Neuronal stem cell (in vitro differentiated cells): Measurements from ENCODE around the gene MACROD2.

Experiments used
- DNase-seq: peaks from one replicate; pipeline ENCODE4 v3.0.0-alpha.2; 2013; ENCODE audit warnings: low spot score
- H2AFZ ChIP-seq: one replicate; pipeline ENCODE4 v1.6.1; 2013; ENCODE audit warnings: mild to moderate bottlenecking, low read length, inconsistent platforms
- H2AK5ac ChIP-seq: 2 replicates; pipeline ENCODE4 v1.6.1; 2013; ENCODE audit warnings: low read depth, mild to moderate bottlenecking, inconsistent platforms, low read length, moderate library complexity, mixed read lengths
- H2BK120ac ChIP-seq: 2 replicates; pipeline ENCODE4 v1.6.1; 2013; ENCODE audit warnings: low read depth, mild to moderate bottlenecking, inconsistent platforms, low read length, moderate library complexity, mixed read lengths
- H2BK12ac ChIP-seq: one replicate; pipeline ENCODE4 v1.6.1; 2013; ENCODE audit warnings: low read length, inconsistent platforms
- H2BK15ac ChIP-seq: 2 replicates; pipeline ENCODE4 v1.6.1; 2013; ENCODE audit warnings: mild to moderate bottlenecking, low read length, inconsistent platforms, mixed read lengths
- H2BK5ac ChIP-seq: one replicate; pipeline ENCODE4 v1.6.1; 2013; ENCODE audit warnings: inconsistent platforms, mild to moderate bottlenecking, low read length, moderate library complexity
- H3K14ac ChIP-seq: one replicate; pipeline ENCODE4 v1.6.1; 2013; ENCODE audit warnings: low read length, inconsistent platforms
- H3K18ac ChIP-seq: 2 replicates; pipeline ENCODE4 v1.6.1; 2013; ENCODE audit warnings: low read length, inconsistent platforms
- H3K23ac ChIP-seq: 2 replicates; pipeline ENCODE4 v1.6.1; 2013; ENCODE audit warnings: low read depth, mild to moderate bottlenecking, mixed read lengths, low read length, inconsistent platforms; ENCODE audit not compliant: poor library complexity
- H3K27ac ChIP-seq: replicated peaks from 3 replicates; pipeline ENCODE4 v1.5.1; 2013; ENCODE audit warnings: low read length, inconsistent platforms
- H3K27me3 ChIP-seq, 3 experiments: 2 replicates each; pipeline ENCODE4 v1.6.1; 2013; ENCODE audit warnings: low read length in 3 of 3, mild to moderate bottlenecking in 2 of 3, inconsistent platforms in 1 of 3, low read depth in 1 of 3, mixed read lengths in 1 of 3, moderate library complexity in 1 of 3; ENCODE audit not compliant: control insufficient read depth in 3 of 3, insufficient read depth in 3 of 3
- H3K36me3 ChIP-seq, 2 donors: replicated peaks in 1 of 2; 2 replicates each; pipeline ENCODE4 v1.6.1; 2013; ENCODE audit warnings: low read length in 2 of 2; ENCODE audit not compliant: control insufficient read depth in 2 of 2, insufficient read depth in 2 of 2
- H3K4ac ChIP-seq: 2 replicates; pipeline ENCODE4 v1.6.1; 2013; ENCODE audit warnings: inconsistent platforms, mild to moderate bottlenecking, low read length, moderate library complexity
- H3K4me1 ChIP-seq, 2 donors: 1 replicate in 1 of 2; 2 replicates in 1 of 2; pipeline ENCODE4 v1.6.1; 2013; ENCODE audit warnings: low read length in 2 of 2, low read depth in 1 of 2; ENCODE audit not compliant: control insufficient read depth in 2 of 2, insufficient read depth in 1 of 2
- H3K4me2 ChIP-seq: one replicate; pipeline ENCODE4 v1.6.1; 2013; ENCODE audit warnings: mild to moderate bottlenecking, low read length, inconsistent platforms; ENCODE audit not compliant: insufficient read depth, poor library complexity, severe bottlenecking
- H3K4me3 ChIP-seq, 2 donors: 2 replicates each; pipeline ENCODE4 v1.5.1; 2013; ENCODE audit warnings: low read length in 2 of 2, mild to moderate bottlenecking in 2 of 2, inconsistent platforms in 1 of 2, moderate library complexity in 1 of 2
- H3K79me1 ChIP-seq: one replicate; pipeline ENCODE4 v1.6.1; 2013; ENCODE audit warnings: low read depth, mild to moderate bottlenecking, inconsistent platforms, low read length, moderate library complexity
- H3K9ac ChIP-seq: one replicate; pipeline ENCODE4 v1.6.1; 2013; ENCODE audit warnings: mild to moderate bottlenecking, low read depth, low read length, inconsistent platforms; ENCODE audit not compliant: poor library complexity
- H3K9me3 ChIP-seq, 2 donors: replicated peaks in 1 of 2; 2 replicates each; pipeline versions ENCODE3 to v1.6.1; 2013; ENCODE audit warnings: low read length in 2 of 2, mild to moderate bottlenecking in 2 of 2, inconsistent platforms in 1 of 2, low read depth in 1 of 2, mixed read lengths in 1 of 2, moderate library complexity in 1 of 2; ENCODE audit not compliant: control insufficient read depth in 2 of 2, insufficient read depth in 1 of 2
- H4K8ac ChIP-seq: one replicate; pipeline ENCODE4 v1.6.1; 2013; ENCODE audit warnings: low read depth, mild to moderate bottlenecking, inconsistent platforms, low read length, moderate library complexity
- H4K91ac ChIP-seq: one replicate; pipeline ENCODE4 v1.6.1; 2013; ENCODE audit warnings: low read length, low read depth, mild to moderate bottlenecking, inconsistent platforms; ENCODE audit not compliant: poor library complexity
- WGBS, 2 donors: extraction: QIAGEN DNeasy Blood & Tissue Kit; methylation state at CpG; one replicate each; pipeline ENCODE4 v1.1.7; 2013; ENCODE audit warnings: missing lambda C conversion rate in 2 of 2, mixed read lengths in 1 of 2; ENCODE audit not compliant: insufficient read length in 2 of 2, insufficient replicate concordance in 1 of 2; ENCODE audit errors: extremely low coverage in 2 of 2; 5-methylcytosine and 5-hydroxymethylcytosine counted together

The MACROD2 gene

GRCh38 chr20:14732996-14733395 is 737.7 kb downstream of the MACROD2 start:
- H3K4ac ChIP-seq: no peak overlapping the region
- no CpG with 5 or more reads among the region's 1 CpG for WGBS, 2 donors
- H2AK5ac ChIP-seq: no peak overlapping the region
- no peak overlapping the region for H2BK120ac ChIP-seq
- no peaks in the 10 kb centered on the region for H3K79me1 ChIP-seq
- no peak overlapping the region for H2BK12ac ChIP-seq
- H4K91ac ChIP-seq: no peak overlapping the region
- no peak overlapping the region for H3K4me3 ChIP-seq
- no peaks in the 10 kb centered on the region for H3K27me3 ChIP-seq
- no peak overlapping the region for H3K9ac ChIP-seq
- no peak for DNase-seq
- no peaks in the 10 kb centered on the region for H3K36me3 ChIP-seq
- no peak overlapping the region for H2AFZ ChIP-seq
- H3K23ac ChIP-seq: no peak overlapping the region
- no peak overlapping the region for H3K4me2 ChIP-seq
- H3K18ac ChIP-seq: no peak overlapping the region
- H3K14ac ChIP-seq: no peak overlapping the region
- no peak overlapping the region for H2BK5ac ChIP-seq
- H3K27ac ChIP-seq: no peak overlapping the region
- no peak overlapping the region for H2BK15ac ChIP-seq
- H4K8ac ChIP-seq: no peak overlapping the region
- peaks cover 0 to 5% of the 10 kb centered on the region in 2 donors for H3K9me3 ChIP-seq
- peaks cover 0 to 5% of the 10 kb centered on the region in 2 donors for H3K4me1 ChIP-seq

GRCh38 chr20:14740380-14740779 is 745.1 kb downstream of the MACROD2 start:
- no peak overlapping the region for H2BK120ac ChIP-seq
- H2BK5ac ChIP-seq: no peak overlapping the region
- H3K4me1 ChIP-seq: peaks cover 0 to 5% of the 10 kb centered on the region in 2 donors
- DNase-seq: no peak
- no peak overlapping the region for H3K4me3 ChIP-seq
- H2BK12ac ChIP-seq: no peak overlapping the region
- no peak overlapping the region for H2AK5ac ChIP-seq
- no peaks in the 10 kb centered on the region for H3K79me1 ChIP-seq
- no peak overlapping the region for H3K27ac ChIP-seq
- H3K4me2 ChIP-seq: no peak overlapping the region
- no peak overlapping the region for H2BK15ac ChIP-seq
- no peak overlapping the region for H3K14ac ChIP-seq
- no peak overlapping the region for H3K18ac ChIP-seq
- no peaks in the 10 kb centered on the region for H3K36me3 ChIP-seq
- H3K9me3 ChIP-seq: no peaks in the 10 kb centered on the region
- H4K91ac ChIP-seq: no peak overlapping the region
- H3K4ac ChIP-seq: no peak overlapping the region
- H4K8ac ChIP-seq: no peak overlapping the region
- H3K9ac ChIP-seq: no peak overlapping the region
- no peak overlapping the region for H3K23ac ChIP-seq
- H2AFZ ChIP-seq: peak overlapping the region; percentile 24
- H3K27me3 ChIP-seq: no peaks in the 10 kb centered on the region

- Histone ChIP-seq H3K4me3 (no peak overlapping the region), H3K36me3 (no peaks in the 10 kb centered on the region), H2BK5ac (no peak overlapping the region), H3K4ac (no peak overlapping the region), H3K9me3 (no peaks in the 10 kb centered on the region), H2BK15ac (no peak overlapping the region), H3K27me3 (no peaks in the 10 kb centered on the region), H3K23ac (no peak overlapping the region), H2AK5ac (no peak overlapping the region), H2AFZ (no peak overlapping the region), H2BK12ac (no peak overlapping the region), H4K8ac (no peak overlapping the region), H3K4me1 (peaks cover 0 to 5% of the 10 kb centered on the region in 2 donors), H4K91ac (no peak overlapping the region), H3K9ac (no peak overlapping the region), H2BK120ac (no peak overlapping the region), H3K4me2 (no peak overlapping the region), H3K18ac (no peak overlapping the region), H3K14ac (no peak overlapping the region), H3K79me1 (no peaks in the 10 kb centered on the region), H3K27ac (no peak overlapping the region)
- DNase-seq: no peak
Measured at GRCh38 chr20:14741616-14742015, 746.3 kb downstream of the MACROD2 start.

- peaks cover 0 to 5% of the 10 kb centered on the region in 2 donors for H3K4me1 ChIP-seq
- H3K27me3 ChIP-seq: no peaks in the 10 kb centered on the region
- no peak overlapping the region for H4K91ac ChIP-seq
- H4K8ac ChIP-seq: no peak overlapping the region
- no peak overlapping the region for H3K9ac ChIP-seq
- H3K4me2 ChIP-seq: no peak overlapping the region
- no peak overlapping the region for H3K23ac ChIP-seq
- no peak overlapping the region for H2BK15ac ChIP-seq
- H3K14ac ChIP-seq: no peak overlapping the region
- WGBS, 2 donors: no CpG with 5 or more reads among the region's 3 CpGs
- no peak overlapping the region for H3K4me3 ChIP-seq
- DNase-seq: no peak
- H3K4ac ChIP-seq: no peak overlapping the region
- no peak overlapping the region for H3K18ac ChIP-seq
- H3K27ac ChIP-seq: no peak overlapping the region
- H3K79me1 ChIP-seq: no peaks in the 10 kb centered on the region
- no peak overlapping the region for H2BK120ac ChIP-seq
- no peak overlapping the region for H2AK5ac ChIP-seq
- H2AFZ ChIP-seq: peak overlapping the region; percentile 15
- H3K9me3 ChIP-seq: no peaks in the 10 kb centered on the region
- H2BK12ac ChIP-seq: no peak overlapping the region
- H3K36me3 ChIP-seq: no peaks in the 10 kb centered on the region
- H2BK5ac ChIP-seq: no peak overlapping the region
Measured at GRCh38 chr20:14744723-14745122, 749.4 kb downstream of the MACROD2 start.
